Omental fat pad (tissue), 4 donors: ENCODE results near the gene MAP3K15. TPM values are rescaled to one million over a fixed set of nuclear protein-coding genes. Genes with fewer than 3 reads are reported as not detected.
"Not testable (repeated sequence)": the region's sequence is repeated elsewhere in the genome, so short reads cannot be mapped to it uniquely, and the experiment has no call there.

Source experiments
- ATAC-seq: fragments of 150-250 bp; one replicate; pipeline ENCODE4 v1.9.1; 2016; ENCODE audit warnings: mild to moderate bottlenecking, moderate library complexity; ENCODE audit not compliant: low FRiP score
- DNase-seq: peaks from one replicate; pipeline ENCODE4 v3.0.0-alpha.2; 2019; ENCODE audit warnings: low spot score
- total RNA-seq, 4 donors: library from RNA; depleted of rRNA; stranded (reverse); fragments of >200 nt; gene quantifications; one replicate each; pipeline ENCODE4 v1.1.0, GENCODE V29; 2016
- TF ChIP-seq, protein P1 (sequence below), 3 donors: fragments of 450-650 bp; IDR thresholded peaks; one replicate each; pipeline ENCODE4 v1.5.1; 2016 to 2017; ENCODE audit warnings: antibody characterized with exemption in 3 of 3, mild to moderate bottlenecking in 3 of 3, moderate library complexity in 2 of 3

MAP3K15 gene
- total RNA-seq, 4 donors from 2014 or later = 0.24 to 0.37 (median 0.25) TPM; not detected in 1

DNA sequence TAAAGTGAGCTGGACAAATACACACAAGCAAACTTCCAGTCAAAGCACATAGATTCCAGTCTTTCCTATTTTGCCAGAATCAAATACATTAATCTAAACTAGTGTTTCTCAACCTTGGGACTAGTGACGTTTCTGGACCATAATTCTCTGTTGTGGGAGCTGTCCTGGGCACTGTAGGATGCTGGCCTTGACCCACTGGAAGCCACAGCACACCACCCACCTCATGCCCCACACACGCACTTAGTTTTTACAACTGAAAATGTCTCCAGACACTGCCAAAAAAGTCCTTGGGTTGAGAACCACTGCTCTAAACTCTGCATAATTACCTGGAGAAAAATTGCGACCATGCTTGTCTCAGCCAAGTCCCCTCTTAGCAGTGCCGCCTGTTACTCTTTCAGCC lies 57.6 kb downstream of the MAP3K15 start:
- no peak for DNase-seq
- TF ChIP-seq, protein P1, sequence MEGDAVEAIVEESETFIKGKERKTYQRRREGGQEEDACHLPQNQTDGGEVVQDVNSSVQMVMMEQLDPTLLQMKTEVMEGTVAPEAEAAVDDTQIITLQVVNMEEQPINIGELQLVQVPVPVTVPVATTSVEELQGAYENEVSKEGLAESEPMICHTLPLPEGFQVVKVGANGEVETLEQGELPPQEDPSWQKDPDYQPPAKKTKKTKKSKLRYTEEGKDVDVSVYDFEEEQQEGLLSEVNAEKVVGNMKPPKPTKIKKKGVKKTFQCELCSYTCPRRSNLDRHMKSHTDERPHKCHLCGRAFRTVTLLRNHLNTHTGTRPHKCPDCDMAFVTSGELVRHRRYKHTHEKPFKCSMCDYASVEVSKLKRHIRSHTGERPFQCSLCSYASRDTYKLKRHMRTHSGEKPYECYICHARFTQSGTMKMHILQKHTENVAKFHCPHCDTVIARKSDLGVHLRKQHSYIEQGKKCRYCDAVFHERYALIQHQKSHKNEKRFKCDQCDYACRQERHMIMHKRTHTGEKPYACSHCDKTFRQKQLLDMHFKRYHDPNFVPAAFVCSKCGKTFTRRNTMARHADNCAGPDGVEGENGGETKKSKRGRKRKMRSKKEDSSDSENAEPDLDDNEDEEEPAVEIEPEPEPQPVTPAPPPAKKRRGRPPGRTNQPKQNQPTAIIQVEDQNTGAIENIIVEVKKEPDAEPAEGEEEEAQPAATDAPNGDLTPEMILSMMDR (IDR thresholded peaks at IDR 0.05) = no peak

DNA sequence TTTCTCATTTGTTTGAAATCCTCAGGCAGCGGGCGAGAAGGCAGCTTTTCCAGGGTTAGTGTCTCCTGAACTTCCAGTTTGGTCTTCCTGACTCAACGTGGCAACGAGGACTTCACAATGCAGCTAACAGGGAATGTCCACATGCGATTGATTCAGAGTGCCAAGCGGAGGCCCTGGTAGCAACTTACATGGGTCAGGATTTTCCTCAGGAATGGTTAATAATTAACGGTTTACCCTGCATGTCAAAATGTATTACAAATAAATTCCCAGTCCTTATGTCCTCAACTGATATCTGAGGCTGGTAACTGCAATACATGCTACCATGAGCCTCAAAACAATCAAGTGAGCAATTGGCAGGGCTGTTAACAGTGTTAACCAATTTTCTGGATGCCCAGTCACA lies 67.2 kb downstream of the MAP3K15 start:
- TF ChIP-seq, protein P1 (IDR thresholded peaks at IDR 0.05) = no peak
- no peak for ATAC-seq
- no peak for DNase-seq

More for the DNA sequence above, 57.6 kb downstream of the MAP3K15 start:
- ATAC-seq = no peak

DNA sequence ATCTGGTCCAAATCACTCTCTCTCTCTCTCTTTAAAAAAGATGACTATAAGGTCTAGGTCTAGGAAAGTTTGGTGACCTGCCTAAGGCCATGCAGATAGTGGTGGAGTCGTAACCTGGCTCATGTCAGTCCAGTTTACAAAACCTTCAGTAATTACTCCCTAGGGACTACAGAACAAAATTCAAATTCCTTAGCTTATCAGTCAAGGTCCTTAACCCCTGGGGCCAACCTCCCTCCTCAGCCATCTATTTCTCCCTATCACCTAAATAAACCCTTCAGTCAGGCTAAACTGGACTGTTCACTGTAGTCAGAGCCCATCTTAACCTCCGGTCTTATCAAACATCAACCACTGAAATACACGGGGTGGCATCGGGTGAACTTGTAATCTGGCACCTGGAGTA lies 68.9 kb downstream of the MAP3K15 start:
- ATAC-seq (no peak), DNase-seq (no peak)
- TF ChIP-seq, protein P1 (IDR thresholded peaks at IDR 0.05) = no peak

DNA sequence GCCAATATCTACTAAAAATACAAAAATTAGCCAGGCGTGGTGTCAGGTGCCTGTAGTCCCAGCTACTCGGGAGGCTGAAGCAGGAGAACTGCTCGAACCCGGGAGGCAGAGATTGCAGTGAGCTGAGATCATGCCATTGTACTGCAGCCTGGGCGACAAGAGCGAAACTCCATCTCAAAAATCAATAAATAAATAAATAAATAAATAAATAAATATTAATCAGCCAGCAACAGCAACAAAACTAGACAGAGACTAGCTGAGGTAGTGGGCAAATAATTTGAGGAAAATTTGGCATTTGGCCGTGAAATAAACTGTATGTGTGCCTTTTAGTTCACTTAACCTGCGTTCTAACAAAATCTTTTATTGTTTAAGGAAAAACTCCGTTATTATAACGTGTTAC lies 69.5 kb downstream of the MAP3K15 start:
- ATAC-seq, DNase-seq: not testable (repeated sequence)

DNA sequence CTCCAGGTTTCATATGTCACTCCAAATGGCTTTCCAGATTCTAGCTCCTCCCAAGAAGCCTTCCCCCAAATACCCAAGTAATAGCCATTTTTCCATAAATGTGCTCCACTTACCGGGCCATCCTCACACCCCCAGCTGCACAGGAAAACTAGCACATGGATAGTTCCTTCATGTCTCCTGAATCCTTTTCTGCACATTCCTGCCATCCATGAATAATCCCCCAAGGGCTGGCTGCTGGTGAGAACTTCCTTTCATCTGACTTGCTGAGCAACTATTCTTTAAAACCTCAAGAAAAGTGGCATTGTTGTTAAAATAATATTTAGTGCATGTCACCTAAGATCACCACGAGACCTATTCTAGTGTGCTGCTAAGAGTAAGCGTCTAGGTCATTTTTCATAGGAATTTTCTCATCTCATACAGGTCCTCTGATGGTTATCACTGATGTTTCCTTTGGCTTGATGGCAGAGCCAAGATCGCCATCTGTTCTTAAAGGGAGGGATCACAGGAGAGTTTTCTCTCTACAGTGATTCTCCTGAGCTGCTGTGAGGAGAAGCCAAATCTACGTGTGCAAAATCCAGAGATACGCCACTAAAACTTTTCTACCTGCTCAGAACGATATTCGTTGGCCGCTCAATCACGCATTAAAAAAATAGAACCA lies 71.3 kb downstream of the MAP3K15 start:
- TF ChIP-seq, protein P1 (IDR thresholded peaks at IDR 0.05) = no peak
- DNase-seq = no peak
- ATAC-seq = no peak

DNA sequence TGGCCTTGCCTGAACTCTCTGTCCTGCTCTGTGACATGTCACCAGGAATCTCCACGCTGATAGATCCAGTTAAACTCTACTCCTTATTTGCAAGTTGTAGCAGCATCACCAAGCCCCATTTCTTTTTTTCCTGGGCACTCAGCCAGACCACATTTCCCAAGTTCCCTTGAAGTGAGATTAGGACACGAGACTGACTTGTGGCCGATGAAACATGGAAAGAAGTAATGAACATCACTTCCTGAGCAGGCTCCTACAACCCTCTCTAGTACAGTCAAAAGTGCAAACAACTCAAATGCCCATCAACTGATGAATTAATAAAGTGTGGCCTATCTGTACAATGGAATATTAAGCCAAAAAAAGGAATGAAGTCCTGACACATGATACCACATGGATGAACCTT lies 74.6 kb downstream of the MAP3K15 start:
- TF ChIP-seq, protein P1 (IDR thresholded peaks at IDR 0.05) = no peak
- DNase-seq (no peak), ATAC-seq (no peak)

DNA sequence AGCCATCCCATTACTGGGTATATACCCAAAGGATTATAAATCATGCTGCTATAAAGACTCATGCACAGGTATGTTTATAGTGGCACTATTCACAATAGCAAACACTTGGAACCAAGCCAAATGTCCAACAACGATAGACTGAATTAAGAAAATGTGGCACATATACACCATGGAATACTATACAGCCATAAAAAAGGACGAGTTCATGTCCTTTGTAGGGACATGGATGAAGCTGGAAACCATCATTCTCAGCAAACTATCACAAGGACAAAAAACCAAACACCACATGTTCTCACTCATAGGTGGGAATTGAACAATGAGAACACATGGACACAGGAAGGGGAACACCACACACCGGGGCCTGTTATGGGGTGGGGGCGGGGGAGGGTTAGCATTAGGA lies 92.6 kb downstream of the MAP3K15 start:
- DNase-seq, ATAC-seq: not testable (repeated sequence)

DNA sequence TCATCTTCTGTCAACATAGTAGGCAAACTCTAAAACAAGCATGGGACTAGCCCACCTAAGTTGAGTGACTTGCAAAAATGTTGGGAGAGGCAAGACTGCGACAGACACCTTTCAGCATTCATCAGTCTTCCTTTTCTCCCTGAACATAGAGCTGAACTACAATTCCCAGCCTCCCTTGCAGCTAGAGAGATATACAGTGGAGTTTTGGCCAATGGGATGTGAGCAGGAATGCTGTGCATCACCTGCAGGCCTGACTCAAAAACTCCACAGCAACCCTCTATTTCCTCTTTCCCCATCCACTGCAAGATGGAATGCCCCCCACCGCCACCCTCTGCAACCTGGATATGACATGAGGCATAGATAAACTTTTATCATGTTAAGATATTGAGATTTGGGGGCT lies 105.0 kb downstream of the MAP3K15 start:
- DNase-seq = no peak
- ATAC-seq = no peak
- TF ChIP-seq, protein P1 (IDR thresholded peaks at IDR 0.05) = no peak
